Measurements from ENCODE around the gene STK36. TPM values are rescaled to one million over a fixed set of nuclear protein-coding genes. Genes with fewer than 3 reads are reported as not detected.

The STK36 gene
- total and polyA plus RNA-seq, 10 of the 15 experiments (the other 5 are each of a cell fraction or from before 2014, with no cell fraction given), result 4.0 to 22.8 (median 16.7) TPM

- peak; percentile 74 for FAIRE-seq
- H3K27ac ChIP-seq (ENCODE audit: control insufficient read depth, insufficient read depth), result 0 out of 2 replicates have a peak overlapping the region, but pooled peaks have one; percentile 22
- peaks cover 5% of the 10 kb centered on the region for H3K9me3 ChIP-seq (replicated peaks; ENCODE audit: control insufficient read depth, insufficient read depth, low read length)
- ChIA-PET SMC1A (ENCODE audit: uncharacterized antibody, unreplicated experiment) (interaction anchor here (0.6 to 2.3 kb wide), 8 partner anchors 9 to 597 kb away, joined by 3 to 9 read pairs (median 4); partner anchors contain the start of genes RNF25 and STK36), RAD21 (ENCODE audit: unreplicated experiment) (interaction anchor here (1.0 to 1.9 kb wide), 5 partner anchors 9 to 174 kb away, joined by 3 to 6 read pairs (median 3); partner anchors contain the start of gene TTLL4), CTCF (interaction anchor here (0.8 to 2.6 kb wide), 8 partner anchors 9 to 40 kb away, joined by 3 to 15 read pairs (median 5); partner anchors contain the start of gene TTLL4), POLR2A (interaction anchor here (1.9 kb wide), 1 partner anchor 9 kb away, joined by 10 read pairs; no protein-coding TSS in a partner anchor)
- DNase-seq (ENCODE audit: low read depth, low spot score), result no peak
- H2AFZ ChIP-seq (ENCODE audit: control insufficient read depth, low read depth, low read length), result no peak overlapping the region
- H4K20me1 ChIP-seq (ENCODE audit: control insufficient read depth, insufficient read depth), result no peaks in the 10 kb centered on the region; the same call in 1 of the 2 replicates
- peaks cover under 1 to 1% of the 10 kb centered on the region in 2 experiments; a peak in 2 of 4 replicates for H3K36me3 ChIP-seq (ENCODE audit: control insufficient read depth in 2 of 2, insufficient read depth in 2 of 2, low read length in 1 of 2)
- no peaks in the 10 kb centered on the region for H3K4me1 ChIP-seq (ENCODE audit: control insufficient read depth, insufficient read depth, low read length)
- 100% methylated on average over 1 of the region's 1 CpG for WGBS (ENCODE audit: insufficient coverage, insufficient replicate concordance, low lambda C conversion rate, missing lambda C conversion rate)
- no peak overlapping the region for H3K9ac ChIP-seq (ENCODE audit: control insufficient read depth, insufficient read depth, low read length)
- no TSS peak for BruUV-seq (replicated peaks)
- no peak overlapping the region for H3K4me3 ChIP-seq
- peak; percentile 62 for ATAC-seq
- peaks cover 8% of the 10 kb centered on the region for H3K79me2 ChIP-seq (ENCODE audit: control insufficient read depth, insufficient read depth, low read length)
- no peaks in the 10 kb centered on the region for H3K27me3 ChIP-seq (replicated peaks in 1 of 2; ENCODE audit: control insufficient read depth in 2 of 2, insufficient read depth in 2 of 2, low read length in 1 of 2)
- intact Hi-C loops (cut with micrococcal nuclease; ENCODE audit: unreplicated experiment) (no loop called here), in situ Hi-C loops (cut with MboI) (no loop called here)
- H3K4me2 ChIP-seq (ENCODE audit: control insufficient read depth, insufficient read depth), result no peak overlapping the region
- TF ChIP-seq MTA2 (IDR thresholded peaks at IDR 0.05; ENCODE audit: low read depth) (no peak), STAT1 (conservative IDR thresholded peaks at IDR 0.05) (no peak), ZBTB11 (CRISPR knock-in tag; IDR thresholded peaks at IDR 0.05) (no peak), BCL3 (IDR thresholded peaks at IDR 0.05; ENCODE audit: borderline replicate concordance, insufficient read depth, low read depth, low read length, poor library complexity, severe bottlenecking) (no peak), BCLAF1 (IDR thresholded peaks at IDR 0.05) (no peak), SREBF2 (IDR thresholded peaks at IDR 0.05; ENCODE audit: low read length) (no peak), SKIL (IDR thresholded peaks at IDR 0.05; ENCODE audit: low read depth, poor library complexity, severe bottlenecking) (no peak), HDAC2 (IDR thresholded peaks at IDR 0.05) (no peak)
Measured at GRCh38 chr2:218722876-218723785, 51.2 kb downstream of the STK36 start.
